ENCODE results near the gene FOXN3. TPM values are rescaled to one million over a fixed set of nuclear protein-coding genes. Genes with fewer than 3 reads are reported as not detected.

Gene FOXN3
- total RNA-seq, 1 donor from 2014 or later: 122 TPM

GRCh38 chr14:89356496-89356895 lies 60.5 kb downstream of the FOXN3 start:
- H3K9me3 Mint-ChIP-seq (ENCODE audit: unreplicated experiment): no peaks in the 10 kb centered on the region
- H3K4me3 Mint-ChIP-seq (ENCODE audit: unreplicated experiment): no peak overlapping the region
- no peak overlapping the region for H3K4me3 ChIP-seq (ENCODE audit: insufficient read depth, low read depth, low read length)
- H2AFZ ChIP-seq (ENCODE audit: low read depth, low read length): no peak overlapping the region
- H3K27ac Mint-ChIP-seq (ENCODE audit: unreplicated experiment): no peak overlapping the region
- no peak overlapping the region for H3K4me2 ChIP-seq (ENCODE audit: low read length)
- H4K20me1 ChIP-seq (ENCODE audit: insufficient read depth, low read length): peaks cover 45% of the 10 kb centered on the region
- TF ChIP-seq EZH2 (IDR thresholded peaks at IDR 0.05; ENCODE audit: insufficient read depth, low read length): no peak
- no peak for TF ChIP-seq CTCF (IDR thresholded peaks at IDR 0.05; ENCODE audit: insufficient read depth, low read depth, low read length)
- H3K4me1 Mint-ChIP-seq (ENCODE audit: low read depth, unreplicated experiment): peaks cover 11% of the 10 kb centered on the region
- H3K9ac ChIP-seq (ENCODE audit: low read length): no peak overlapping the region
- no peak overlapping the region for H3K27ac ChIP-seq (ENCODE audit: low read depth, low read length)
- no peaks in the 10 kb centered on the region for H3K27me3 ChIP-seq (ENCODE audit: insufficient read depth, low read length)
- no peaks in the 10 kb centered on the region for H3K9me3 ChIP-seq (ENCODE audit: insufficient read depth, low read depth, low read length)
- FAIRE-seq (no peak), DNase-seq (ENCODE audit: low read depth) (no peak)
- no peaks in the 10 kb centered on the region for H3K36me3 ChIP-seq (ENCODE audit: insufficient read depth, low read length)
- no peaks in the 10 kb centered on the region for H3K27me3 Mint-ChIP-seq (ENCODE audit: low read depth, unreplicated experiment)
- H3K36me3 Mint-ChIP-seq (ENCODE audit: low read depth, unreplicated experiment): no peaks in the 10 kb centered on the region
- peaks cover 8% of the 10 kb centered on the region for H3K4me1 ChIP-seq (ENCODE audit: insufficient read depth, low read length)
- peaks cover 43% of the 10 kb centered on the region for H3K79me2 ChIP-seq (ENCODE audit: insufficient read depth, low read length)

- Histone ChIP-seq H3K4me3 (ENCODE audit: insufficient read depth, low read depth, low read length) (no peak overlapping the region), H3K4me1 (ENCODE audit: insufficient read depth, low read length) (peaks cover 14% of the 10 kb centered on the region), H3K4me2 (ENCODE audit: low read length) (no peak overlapping the region), H4K20me1 (ENCODE audit: insufficient read depth, low read length) (peaks cover 41% of the 10 kb centered on the region), H3K27ac (ENCODE audit: low read depth, low read length) (no peak overlapping the region), H3K9me3 (ENCODE audit: insufficient read depth, low read depth, low read length) (no peaks in the 10 kb centered on the region), H2AFZ (ENCODE audit: low read depth, low read length) (no peak overlapping the region), H3K36me3 (ENCODE audit: insufficient read depth, low read length) (peaks cover 3% of the 10 kb centered on the region), H3K79me2 (ENCODE audit: insufficient read depth, low read length) (peaks cover 59% of the 10 kb centered on the region), H3K27me3 (ENCODE audit: insufficient read depth, low read length) (no peaks in the 10 kb centered on the region), H3K9ac (ENCODE audit: low read length) (no peak overlapping the region)
- Mint-ChIP-seq H3K4me1 (ENCODE audit: low read depth, unreplicated experiment) (peaks cover 29% of the 10 kb centered on the region), H3K9me3 (ENCODE audit: unreplicated experiment) (no peaks in the 10 kb centered on the region), H3K4me3 (ENCODE audit: unreplicated experiment) (no peak overlapping the region), H3K27me3 (ENCODE audit: low read depth, unreplicated experiment) (no peaks in the 10 kb centered on the region), H3K36me3 (ENCODE audit: low read depth, unreplicated experiment) (peaks cover 4% of the 10 kb centered on the region), H3K27ac (ENCODE audit: unreplicated experiment) (no peak overlapping the region)
- TF ChIP-seq CTCF (IDR thresholded peaks at IDR 0.05; ENCODE audit: insufficient read depth, low read depth, low read length): no peak
- TF ChIP-seq EZH2 (IDR thresholded peaks at IDR 0.05; ENCODE audit: insufficient read depth, low read length): no peak
- FAIRE-seq (no peak), DNase-seq (ENCODE audit: low read depth) (no peak)
Measured at GRCh38 chr14:89353766-89354113, 63.3 kb downstream of the FOXN3 start.

DNA sequence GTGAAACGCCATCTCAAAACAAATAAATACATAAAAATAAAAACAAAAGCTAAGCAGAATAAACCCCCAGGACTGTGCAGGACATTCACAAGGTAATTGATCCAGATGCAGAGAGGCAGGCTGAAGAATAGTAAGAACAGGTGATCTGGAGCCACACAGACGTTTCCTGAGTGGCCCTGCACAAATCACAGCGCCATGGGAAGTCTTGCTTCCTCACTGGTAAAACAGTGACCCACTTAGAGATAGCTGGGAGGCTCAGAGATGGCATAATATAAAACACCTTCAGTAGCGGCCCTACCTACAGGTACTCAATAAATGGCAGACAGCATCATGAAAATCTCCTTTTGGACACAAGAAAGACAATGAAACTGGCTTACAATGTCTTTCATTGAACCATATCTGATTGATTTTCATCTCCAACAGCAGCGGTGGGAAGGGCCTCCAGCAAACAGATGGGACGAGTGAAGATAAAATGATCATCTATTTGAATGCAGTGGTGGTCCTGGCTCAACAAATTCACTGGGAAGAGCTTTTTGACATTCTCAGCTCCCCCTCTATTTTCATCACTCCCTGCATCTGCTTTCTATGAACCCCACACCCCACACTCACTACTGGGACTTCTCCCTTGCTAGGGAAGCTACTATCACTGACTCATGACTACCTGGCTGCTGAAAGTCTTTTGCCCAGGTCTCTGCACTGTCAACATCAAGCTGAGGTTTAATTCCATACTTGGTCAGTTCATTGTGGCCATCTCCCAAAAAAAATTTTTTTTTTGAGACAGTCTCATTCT lies 63.9 kb downstream of the FOXN3 start:
- H2AFZ ChIP-seq (ENCODE audit: low read depth, low read length): no peak overlapping the region
- no peak for FAIRE-seq
- H3K79me2 ChIP-seq (ENCODE audit: insufficient read depth, low read length): peaks cover 55% of the 10 kb centered on the region
- no peaks in the 10 kb centered on the region for H3K9me3 Mint-ChIP-seq (ENCODE audit: unreplicated experiment)
- peaks cover 7% of the 10 kb centered on the region for H3K36me3 Mint-ChIP-seq (ENCODE audit: low read depth, unreplicated experiment)
- no peak overlapping the region for H3K4me2 ChIP-seq (ENCODE audit: low read length)
- H3K9ac ChIP-seq (ENCODE audit: low read length): no peak overlapping the region
- no peaks in the 10 kb centered on the region for H3K9me3 ChIP-seq (ENCODE audit: insufficient read depth, low read depth, low read length)
- H4K20me1 ChIP-seq (ENCODE audit: insufficient read depth, low read length): peaks cover 36% of the 10 kb centered on the region
- H3K4me3 Mint-ChIP-seq (ENCODE audit: unreplicated experiment): no peak overlapping the region
- H3K4me3 ChIP-seq (ENCODE audit: insufficient read depth, low read depth, low read length): no peak overlapping the region
- H3K27me3 Mint-ChIP-seq (ENCODE audit: low read depth, unreplicated experiment): no peaks in the 10 kb centered on the region
- H3K4me1 Mint-ChIP-seq (ENCODE audit: low read depth, unreplicated experiment): peaks cover 29% of the 10 kb centered on the region
- H3K27ac ChIP-seq (ENCODE audit: low read depth, low read length): no peak overlapping the region
- H3K27ac Mint-ChIP-seq (ENCODE audit: unreplicated experiment): no peak overlapping the region
- no peaks in the 10 kb centered on the region for H3K27me3 ChIP-seq (ENCODE audit: insufficient read depth, low read length)
- peaks cover 14% of the 10 kb centered on the region for H3K4me1 ChIP-seq (ENCODE audit: insufficient read depth, low read length)
- no peak for TF ChIP-seq EZH2 (IDR thresholded peaks at IDR 0.05; ENCODE audit: insufficient read depth, low read length)
- TF ChIP-seq CTCF (IDR thresholded peaks at IDR 0.05; ENCODE audit: insufficient read depth, low read depth, low read length): no peak
- no peak for DNase-seq (ENCODE audit: low read depth)
- H3K36me3 ChIP-seq (ENCODE audit: insufficient read depth, low read length): peaks cover 3% of the 10 kb centered on the region

Measured in astrocyte (in vitro differentiated cells and primary cell).